Epithelial cell of proximal tubule (primary cell): ENCODE data around the gene LRRC61. TPM values are rescaled to one million over a fixed set of nuclear protein-coding genes. Genes with fewer than 3 reads are reported as not detected.

Source experiments
- DNase-seq: peaks from one replicate; pipeline ENCODE4 v3.0.0-alpha.2; 2011; ENCODE audit warnings: low read depth
- H3K4me3 ChIP-seq: 2 replicates; pipeline ENCODE4 v1.5.1; 2011; ENCODE audit warnings: low read depth, mild to moderate bottlenecking, low read length
- CTCF ChIP-seq: conservative IDR thresholded peaks from 2 replicates; pipeline ENCODE4 v1.5.1; 2012; ENCODE audit warnings: low read depth, mild to moderate bottlenecking, low read length
- total RNA-seq: library from RNA; depleted of rRNA; stranded (reverse); fragments of >200 nt; gene quantifications from 2 replicates; pipeline ENCODE4 v1.2.3, GENCODE V29; 2015

LRRC61 gene
- total RNA-seq, 1 donor from 2014 or later, result 60.3 TPM

- no peak for TF ChIP-seq CTCF
- no peak for DNase-seq
- no peak overlapping the region for H3K4me3 ChIP-seq
These were observed 34.7 kb downstream of the LRRC61 start for GRCh38 chr7:150357771-150358427.

GRCh38 chr7:150358433-150358832, 35.3 kb downstream of the LRRC61 start:
- H3K4me3 ChIP-seq, result no peak overlapping the region
- no peak for TF ChIP-seq CTCF
- no peak for DNase-seq

GRCh38 chr7:150358988-150359621, 36.0 kb downstream of the LRRC61 start:
- DNase-seq, result no peak
- H3K4me3 ChIP-seq, result no peak overlapping the region
- no peak for TF ChIP-seq CTCF

GRCh38 chr7:150359622-150360362, 36.6 kb downstream of the LRRC61 start:
- H3K4me3 ChIP-seq, result no peak overlapping the region
- no peak for DNase-seq
- no peak for TF ChIP-seq CTCF

GRCh38 chr7:150360363-150361058, 37.4 kb downstream of the LRRC61 start:
- TF ChIP-seq CTCF, result no peak
- H3K4me3 ChIP-seq, result no peak overlapping the region
- no peak for DNase-seq

- no peak overlapping the region for H3K4me3 ChIP-seq
- no peak for DNase-seq
- no peak for TF ChIP-seq CTCF
These were observed 38.2 kb downstream of the LRRC61 start for GRCh38 chr7:150361402-150361801.
